Suprapubic skin (tissue), 4 donors: ENCODE results near the gene MRPL12. TPM values are rescaled to one million over a fixed set of nuclear protein-coding genes. Genes with fewer than 3 reads are reported as not detected.

Source experiments
- DNase-seq, 2 donors: peaks; one replicate each; pipeline ENCODE4 v3.0.0-alpha.2; 2019; ENCODE audit warnings: low spot score in 2 of 2
- H3K27ac ChIP-seq: fragments of 200-600 bp; sonication (generic); one replicate; pipeline ENCODE4 v1.5.1; 2019
- H3K27me3 ChIP-seq: fragments of 200-600 bp; sonication (generic); one replicate; pipeline ENCODE4 v1.5.1; 2019
- H3K36me3 ChIP-seq: fragments of 200-600 bp; sonication (generic); one replicate; pipeline ENCODE4 v1.5.1; 2019
- H3K4me1 ChIP-seq: fragments of 200-600 bp; sonication (generic); one replicate; pipeline ENCODE4 v1.5.1; 2019
- H3K4me3 ChIP-seq: fragments of 200-600 bp; sonication (generic); one replicate; pipeline ENCODE4 v1.5.1; 2019; ENCODE audit warnings: mild to moderate bottlenecking
- H3K9me3 ChIP-seq: fragments of 200-600 bp; sonication (generic); one replicate; pipeline ENCODE4 v1.5.1; 2019
- EP300 ChIP-seq: sonication (generic); formaldehyde crosslinking; IDR thresholded peaks from one replicate; pipeline ENCODE4 v1.6.1; 2017; ENCODE audit warnings: antibody characterized with exemption
- POLR2A ChIP-seq, 2 donors: fragments of 450-650 bp; IDR thresholded peaks; one replicate each; pipeline ENCODE4 v1.6.1; 2017; ENCODE audit warnings: antibody characterized with exemption in 2 of 2, mild to moderate bottlenecking in 2 of 2, moderate library complexity in 2 of 2
- POLR2AphosphoS5 ChIP-seq, 3 donors: sonication (generic); formaldehyde crosslinking; IDR thresholded peaks; one replicate each; pipeline ENCODE4 v1.6.1; 2017; ENCODE audit warnings: antibody characterized with exemption in 3 of 3
- WGBS: methylation state at CpG from one replicate; pipeline ENCODE4 v1.1.5; 2018; 5-methylcytosine and 5-hydroxymethylcytosine counted together
- total RNA-seq, 4 donors: library from RNA; depleted of rRNA; stranded (reverse); fragments of >200 nt; gene quantifications; one replicate each; pipeline ENCODE4 v1.1.0, GENCODE V29; 2016
- TF ChIP-seq, protein P1 (sequence below), 2 donors: fragments of 200-600 bp in 1 of 2; fragments of 450-650 bp in 1 of 2; sonication (generic) in 1 of 2; IDR thresholded peaks; one replicate each; pipeline ENCODE4 v1.5.1; 2016 to 2019; ENCODE audit warnings: antibody characterized with exemption in 2 of 2, mild to moderate bottlenecking in 1 of 2, moderate library complexity in 1 of 2

MRPL12 gene
- total RNA-seq, 4 donors from 2014 or later = 27.6 to 65.7 (median 52.1) TPM

GRCh38 chr17:81660441-81660840, 42.7 kb upstream of the MRPL12 start:
- 92% methylated on average over 9 of the region's 9 CpGs for WGBS
- H3K27me3 ChIP-seq = no peaks in the 10 kb centered on the region
- TF ChIP-seq, protein P1, sequence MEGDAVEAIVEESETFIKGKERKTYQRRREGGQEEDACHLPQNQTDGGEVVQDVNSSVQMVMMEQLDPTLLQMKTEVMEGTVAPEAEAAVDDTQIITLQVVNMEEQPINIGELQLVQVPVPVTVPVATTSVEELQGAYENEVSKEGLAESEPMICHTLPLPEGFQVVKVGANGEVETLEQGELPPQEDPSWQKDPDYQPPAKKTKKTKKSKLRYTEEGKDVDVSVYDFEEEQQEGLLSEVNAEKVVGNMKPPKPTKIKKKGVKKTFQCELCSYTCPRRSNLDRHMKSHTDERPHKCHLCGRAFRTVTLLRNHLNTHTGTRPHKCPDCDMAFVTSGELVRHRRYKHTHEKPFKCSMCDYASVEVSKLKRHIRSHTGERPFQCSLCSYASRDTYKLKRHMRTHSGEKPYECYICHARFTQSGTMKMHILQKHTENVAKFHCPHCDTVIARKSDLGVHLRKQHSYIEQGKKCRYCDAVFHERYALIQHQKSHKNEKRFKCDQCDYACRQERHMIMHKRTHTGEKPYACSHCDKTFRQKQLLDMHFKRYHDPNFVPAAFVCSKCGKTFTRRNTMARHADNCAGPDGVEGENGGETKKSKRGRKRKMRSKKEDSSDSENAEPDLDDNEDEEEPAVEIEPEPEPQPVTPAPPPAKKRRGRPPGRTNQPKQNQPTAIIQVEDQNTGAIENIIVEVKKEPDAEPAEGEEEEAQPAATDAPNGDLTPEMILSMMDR (IDR thresholded peaks at IDR 0.05) = no peak
- TF ChIP-seq EP300 = no peak
- no peak for DNase-seq
- peaks cover 3% of the 10 kb centered on the region for H3K36me3 ChIP-seq
- peak overlapping the region; percentile 82 for H3K27ac ChIP-seq
- H3K4me3 ChIP-seq = no peak overlapping the region
- no peaks in the 10 kb centered on the region for H3K9me3 ChIP-seq
- H3K4me1 ChIP-seq = peaks cover 16% of the 10 kb centered on the region

DNA sequence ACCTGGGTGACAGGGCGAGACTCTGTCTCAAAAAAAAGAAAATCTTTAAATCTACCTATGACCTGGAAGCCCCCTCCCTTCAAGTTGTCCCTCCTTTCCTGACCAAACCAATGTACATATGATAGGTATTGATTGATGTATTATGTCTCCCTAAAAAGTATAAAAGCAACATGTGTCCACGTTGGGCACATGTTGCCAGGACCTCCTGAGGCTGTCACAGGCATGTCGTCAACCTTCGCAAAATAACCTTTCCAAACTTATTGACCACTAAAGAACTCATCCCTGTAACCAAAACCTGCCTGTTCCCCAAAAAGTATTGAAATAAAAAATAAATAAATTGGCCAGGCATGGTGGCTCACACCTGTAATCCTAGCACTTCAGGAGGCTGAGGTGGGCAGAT, 41.2 kb upstream of the MRPL12 start:
- Histone ChIP-seq H3K4me3 (no peak overlapping the region), H3K9me3 (no peaks in the 10 kb centered on the region), H3K4me1 (peaks cover 24% of the 10 kb centered on the region), H3K27ac (no peak overlapping the region), H3K27me3 (no peaks in the 10 kb centered on the region), H3K36me3 (peaks cover 3% of the 10 kb centered on the region)
- DNase-seq = no peak
- TF ChIP-seq EP300 = no peak
- no peak for TF ChIP-seq POLR2AphosphoS5 (IDR thresholded peaks at IDR 0.05)
- TF ChIP-seq, protein P1 (IDR thresholded peaks at IDR 0.05) = no peak
- no peak for TF ChIP-seq POLR2A (IDR thresholded peaks at IDR 0.05)
- WGBS = 94% methylated on average over 4 of the region's 4 CpGs

GRCh38 chr17:81664051-81664470, 39.1 kb upstream of the MRPL12 start:
- WGBS = 65% methylated on average over 4 of the region's 7 CpGs

DNA sequence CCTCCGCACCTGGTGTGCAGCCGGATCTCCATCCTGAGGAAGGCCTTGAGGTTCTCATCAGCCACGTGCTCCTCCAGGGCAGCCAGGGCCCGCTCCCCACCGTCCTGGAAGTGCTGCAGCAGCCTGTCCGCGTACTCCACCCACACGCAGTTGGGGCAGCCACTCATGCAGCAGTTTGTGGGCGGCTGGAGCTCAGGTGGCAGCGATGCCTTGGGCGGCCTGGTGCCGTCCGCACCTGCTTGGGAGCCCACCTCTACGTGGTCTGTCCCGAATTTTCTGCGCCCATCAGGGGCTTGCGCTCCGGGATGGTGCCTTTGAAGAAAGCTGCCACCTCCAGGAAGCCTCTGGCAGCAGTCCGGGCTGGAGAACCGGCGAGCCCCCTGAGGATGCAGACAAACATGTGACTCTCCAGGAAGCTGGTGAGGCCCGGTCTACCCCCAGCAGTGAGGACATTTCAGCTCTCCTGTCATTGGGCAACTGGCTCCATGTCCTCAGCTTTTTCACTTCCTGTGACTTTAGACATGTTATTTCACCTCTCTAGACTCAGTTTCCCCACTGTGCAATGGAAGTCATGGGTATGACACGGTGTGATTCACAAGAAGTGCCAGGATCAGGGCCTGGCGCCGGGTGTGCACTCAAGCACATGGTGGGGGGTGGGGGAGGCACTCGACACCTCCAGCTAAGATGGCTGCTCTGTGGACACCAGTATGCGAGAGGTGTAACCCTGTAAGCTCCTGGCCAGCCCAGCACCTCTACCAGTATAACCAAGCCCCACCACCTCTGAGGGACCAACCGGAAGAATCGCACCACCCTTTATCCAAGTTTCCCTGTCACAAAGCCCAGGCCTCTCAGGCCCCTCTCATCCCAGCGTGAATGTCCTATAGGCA, 37.7 kb upstream of the MRPL12 start:
- TF ChIP-seq POLR2A (IDR thresholded peaks at IDR 0.05) = no peak
- no peak for TF ChIP-seq EP300
- TF ChIP-seq, protein P1 (IDR thresholded peaks at IDR 0.05) = no peak
- TF ChIP-seq POLR2AphosphoS5 (IDR thresholded peaks at IDR 0.05) = no peak
- Histone ChIP-seq H3K27ac (peak overlapping the region; percentile 94), H3K27me3 (no peaks in the 10 kb centered on the region), H3K36me3 (peaks cover 17% of the 10 kb centered on the region), H3K4me1 (peaks cover 51% of the 10 kb centered on the region), H3K9me3 (no peaks in the 10 kb centered on the region), H3K4me3 (peak overlapping the region; percentile 99)
- no peak for DNase-seq
- 60% methylated on average over 25 of the region's 30 CpGs for WGBS

More at GRCh38 chr17:81664051-81664470, 39.1 kb upstream of the MRPL12 start:
- H3K27me3 ChIP-seq = no peaks in the 10 kb centered on the region
- peaks cover 43% of the 10 kb centered on the region for H3K4me1 ChIP-seq
- H3K27ac ChIP-seq = no peak overlapping the region
- H3K36me3 ChIP-seq = peaks cover 3% of the 10 kb centered on the region
- TF ChIP-seq POLR2A (IDR thresholded peaks at IDR 0.05) (no peak), EP300 (no peak), POLR2AphosphoS5 (IDR thresholded peaks at IDR 0.05) (no peak)
- TF ChIP-seq, protein P1 (IDR thresholded peaks at IDR 0.05) = no peak
- H3K9me3 ChIP-seq = no peaks in the 10 kb centered on the region
- no peak overlapping the region for H3K4me3 ChIP-seq
- no peak for DNase-seq

DNA sequence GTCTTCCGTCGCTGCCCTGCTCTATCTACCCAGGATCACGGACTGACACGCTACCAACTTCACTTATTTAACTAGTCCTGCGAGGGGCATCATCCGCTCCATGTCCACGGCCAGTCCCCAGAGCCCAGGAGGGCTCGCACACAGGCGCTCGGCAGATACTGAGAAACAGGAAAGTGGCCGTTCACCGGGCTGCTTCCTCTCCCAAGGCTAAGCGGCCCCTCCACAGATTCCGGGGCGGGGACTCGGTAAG, 37.1 kb upstream of the MRPL12 start:
- peak overlapping the region; percentile 99 for H3K4me3 ChIP-seq
- under 1% methylated on average over 16 of the region's 16 CpGs for WGBS
- TF ChIP-seq EP300 = no peak
- TF ChIP-seq, protein P1 (IDR thresholded peaks at IDR 0.05) = no peak
- TF ChIP-seq POLR2AphosphoS5 (IDR thresholded peaks at IDR 0.05) = no peak
- no peak for TF ChIP-seq POLR2A (IDR thresholded peaks at IDR 0.05)

More for the DNA sequence above, 37.1 kb upstream of the MRPL12 start:
- peak overlapping the region; percentile 94 for H3K27ac ChIP-seq
- H3K4me1 ChIP-seq = peaks cover 51% of the 10 kb centered on the region
- H3K9me3 ChIP-seq = no peaks in the 10 kb centered on the region
- no peaks in the 10 kb centered on the region for H3K27me3 ChIP-seq
- DNase-seq = no peak
- peaks cover 22% of the 10 kb centered on the region for H3K36me3 ChIP-seq
